Psoas muscle (tissue), 8 donors: ENCODE results near the gene SLC39A1. TPM values are rescaled to one million over a fixed set of nuclear protein-coding genes. Genes with fewer than 3 reads are reported as not detected.
A peak's percentile ranks its signal among the peaks of the same experiment; 100 is the strongest.
"Not testable (repeated sequence)": the region's sequence is repeated elsewhere in the genome, so short reads cannot be mapped to it uniquely, and the experiment has no call there.

Experiments used
- ATAC-seq, 4 donors: fragments of 200-7000 bp; cut with Tn5 transposase; one replicate each; pipeline ENCODE4 v1.9.1; 2020; ENCODE audit warnings: moderate library complexity in 3 of 4, mild to moderate bottlenecking in 2 of 4
- DNase-seq, 2 donors: peaks; one replicate each; pipeline ENCODE4 v3.0.0-alpha.2; 2020
- H3K27ac ChIP-seq: fragments of 200-600 bp; one replicate; pipeline ENCODE4 v1.8.0; 2022
- H3K27me3 ChIP-seq, 3 donors: fragments of 200-600 bp in 1 of 3; one replicate each; pipeline versions ENCODE4 v1.6.1 to v1.8.0; 2013 to 2022; ENCODE audit warnings: low read length in 2 of 3, mild to moderate bottlenecking in 2 of 3, moderate library complexity in 1 of 3; ENCODE audit not compliant: insufficient read depth in 3 of 3
- H3K36me3 ChIP-seq, 2 donors: fragments of 200-600 bp in 1 of 2; one replicate each; pipeline versions ENCODE4 v1.6.1 to v1.8.0; 2013 to 2022; ENCODE audit warnings: low read depth in 1 of 2, mild to moderate bottlenecking in 1 of 2, moderate library complexity in 1 of 2; ENCODE audit not compliant: insufficient read depth in 1 of 2
- H3K4me1 ChIP-seq: fragments of 200-600 bp; one replicate; pipeline ENCODE4 v1.8.0; 2022
- H3K4me3 ChIP-seq: fragments of 200-600 bp; one replicate; pipeline ENCODE4 v1.8.0; 2022; ENCODE audit warnings: mild to moderate bottlenecking
- H3K9me3 ChIP-seq: fragments of 200-600 bp; one replicate; pipeline ENCODE4 v1.8.0; 2022
- CTCF ChIP-seq: fragments of 200-600 bp; IDR thresholded peaks from one replicate; pipeline ENCODE4 v1.8.0; 2022; ENCODE audit warnings: antibody characterized with exemption
- WGBS, 3 donors: extraction: QIAGEN DNeasy Blood & Tissue Kit; methylation state at CpG; one replicate each; pipeline versions ENCODE4 v1.1.6 to v1.1.7; 2013; 5-methylcytosine and 5-hydroxymethylcytosine counted together
- intact Hi-C, 2 donors: fragments of 100-400 bp; cut with DNase I; formaldehyde crosslinking; loops; one replicate each; pipeline versions ENCODE4 v1.11.0 to v1.14.2; 2022
- long read RNA-seq, 2 donors: library from polyadenylated mRNA; unstranded; transcript quantifications; one replicate each; pipeline ENCODE4 v2.0.0, GENCODE V29; 2021
- polyA plus RNA-seq, 3 donors: library from polyadenylated mRNA; stranded (reverse); fragments of 200-250 nt; gene quantifications; one replicate each; pipeline ENCODE4 v1.2.3, GENCODE V29; 2013
- total RNA-seq, 4 donors: library from RNA; stranded (reverse); fragmentation: NEBNext Ultra II Directional in 2 of 4; extraction: Animal tissue kit (Norgen Biotek cat#: 25700) in 2 of 4; gene quantifications; one replicate each; pipeline versions ENCODE4 v1.2.1 to v1.2.4, GENCODE V29; 2021 to 2023
- donor health status: healthy with polysubstance abuse.
- donor health status: DM: no; HTN: no; CAD: no; lungs with moderate emphysema.
- donor health status: Bipolar disorder and iron deficiency.
- donor health status: healthy.
- donor health status: DM: yes; HTN: yes; CAD: no.
- donor health status: DM: no; HTN: no; CAD: no.
- donor health status: DM: no; HTN: no; CAD: no.
- donor health status: DM: yes; HTN: yes; CAD: no.

The SLC39A1 gene
- 10 to 100 TPM; 21.9 to 58.2 (median 38.0) TPM for total RNA-seq
- polyA plus RNA-seq: 10 to 100 TPM; 46.7 to 85.3 (median 65.9) TPM
- long read RNA-seq, donor 1, transcript SLC39A1-202 (4 exons, 2,084 nt): major isoform, 46 of 51 reads
- long read RNA-seq, donor 1, partial matches to known transcripts: 0 of 51 reads
- long read RNA-seq, donor 1, other reads (novel, unspliced or antisense): 1 of 51 reads
- long read RNA-seq, donor 2, transcript SLC39A1-202 (4 exons, 2,084 nt): major isoform, 81 of 91 reads
- long read RNA-seq, donor 2, partial matches to known transcripts: 3 of 91 reads
- long read RNA-seq, donor 2, other reads (novel, unspliced or antisense): 3 of 91 reads

- Histone ChIP-seq H3K27ac (peak within 1 kb of the TSS; percentile 90), H3K27me3 (no peaks in the 10 kb centered on the region), H3K4me3 (peak within 1 kb of the TSS; percentile 75), H3K36me3 (peaks cover 4 to 22% of the 10 kb centered on the region in 2 donors), H3K9me3 (no peaks in the 10 kb centered on the region), H3K4me1 (peaks cover 47% of the 10 kb centered on the region)
- 0 to 1% (median 1%) methylated on average over 51 to 54 of the region's 54 CpGs for WGBS, 3 donors
- intact Hi-C loops: no loop called here
- ATAC-seq (peak; percentile 76 to 80 (median 79)), DNase-seq (peak; percentile 98 to 99)
- no peak for TF ChIP-seq CTCF
Measured at GRCh38 chr1:153963030-153963849, at the start of gene SLC39A1. Gene SLC39A1 (minus strand): TSS chr1:153963537. CDS start chr1:153962715, 822 bp downstream.

GRCh38 chr1:154012543-154012942 lies 49.2 kb upstream of the SLC39A1 start:
- H3K36me3 ChIP-seq, ATAC-seq, H3K4me3 ChIP-seq, H3K9me3 ChIP-seq, H3K27me3 ChIP-seq, DNase-seq, H3K27ac ChIP-seq, H3K4me1 ChIP-seq: not testable (repeated sequence)
- intact Hi-C loops: loop anchor here in 1 of 2 donors (10.0 kb wide), 1 partner anchor 102 kb away; no protein-coding TSS in a partner anchor
- 92 to 96% (median 96%) methylated on average over 14 of the region's 14 CpGs for WGBS, 3 donors

GRCh38 chr1:154012129-154012528 lies 48.8 kb upstream of the SLC39A1 start:
- Histone ChIP-seq H3K27me3 (no peaks in the 10 kb centered on the region), H3K4me1 (no peaks in the 10 kb centered on the region), H3K9me3 (no peaks in the 10 kb centered on the region), H3K4me3 (no peak overlapping the region), H3K36me3 (no peaks in the 10 kb centered on the region), H3K27ac (no peak overlapping the region)
- DNase-seq (no peak), ATAC-seq (no peak)
- no peak for TF ChIP-seq CTCF
- intact Hi-C loops: loop anchor here in 1 of 2 donors (10.0 kb wide), 1 partner anchor 103 kb away; no protein-coding TSS in a partner anchor
- 68 to 77% (median 69%) methylated on average over 1 of the region's 1 CpG for WGBS, 3 donors

- no peak for DNase-seq
- Histone ChIP-seq H3K9me3 (no peaks in the 10 kb centered on the region), H3K4me3 (no peak overlapping the region), H3K27me3 (no peaks in the 10 kb centered on the region), H3K36me3 (no peaks in the 10 kb centered on the region), H3K27ac (no peak overlapping the region), H3K4me1 (no peaks in the 10 kb centered on the region)
- 95 to 98% (median 97%) methylated on average over 3 of the region's 3 CpGs for WGBS, 3 donors
- no peak for ATAC-seq
- intact Hi-C loops: no loop called here
- TF ChIP-seq CTCF: no peak
Measured at GRCh38 chr1:154006136-154006535, 42.8 kb upstream of the SLC39A1 start.

- no peak for TF ChIP-seq CTCF
- Histone ChIP-seq H3K4me1 (no peaks in the 10 kb centered on the region), H3K27ac (no peak overlapping the region), H3K4me3 (no peak overlapping the region), H3K9me3 (no peaks in the 10 kb centered on the region), H3K36me3 (peaks cover 0 to 4% of the 10 kb centered on the region in 2 donors), H3K27me3 (no peaks in the 10 kb centered on the region)
- intact Hi-C loops: no loop called here
- ATAC-seq (no peak), DNase-seq (no peak)
- WGBS, 3 donors: 80 to 85% (median 83%) methylated on average over 4 of the region's 4 CpGs
Measured at GRCh38 chr1:154000420-154000819, 37.1 kb upstream of the SLC39A1 start.

- Histone ChIP-seq H3K36me3 (peaks cover 10 to 38% of the 10 kb centered on the region in 2 donors), H3K4me1 (peaks cover 20% of the 10 kb centered on the region)
- ATAC-seq, H3K4me3 ChIP-seq, DNase-seq, H3K9me3 ChIP-seq, H3K27me3 ChIP-seq, H3K27ac ChIP-seq: not testable (repeated sequence)
- WGBS, 3 donors: 92 to 96% (median 95%) methylated on average over 10 of the region's 10 CpGs
- intact Hi-C loops: loop anchor here in 1 of 2 donors (10.0 kb wide), 1 partner anchor 278 kb away; the partner anchor contains the start of gene HAX1
Measured at GRCh38 chr1:153996882-153997281, 33.5 kb upstream of the SLC39A1 start.
